ENCODE results near the gene CHL1. TPM values are rescaled to one million over a fixed set of nuclear protein-coding genes. Genes with fewer than 3 reads are reported as not detected.

Gene CHL1
- total RNA-seq, 1 donor from 2014 or later = 1.4 TPM

DNA sequence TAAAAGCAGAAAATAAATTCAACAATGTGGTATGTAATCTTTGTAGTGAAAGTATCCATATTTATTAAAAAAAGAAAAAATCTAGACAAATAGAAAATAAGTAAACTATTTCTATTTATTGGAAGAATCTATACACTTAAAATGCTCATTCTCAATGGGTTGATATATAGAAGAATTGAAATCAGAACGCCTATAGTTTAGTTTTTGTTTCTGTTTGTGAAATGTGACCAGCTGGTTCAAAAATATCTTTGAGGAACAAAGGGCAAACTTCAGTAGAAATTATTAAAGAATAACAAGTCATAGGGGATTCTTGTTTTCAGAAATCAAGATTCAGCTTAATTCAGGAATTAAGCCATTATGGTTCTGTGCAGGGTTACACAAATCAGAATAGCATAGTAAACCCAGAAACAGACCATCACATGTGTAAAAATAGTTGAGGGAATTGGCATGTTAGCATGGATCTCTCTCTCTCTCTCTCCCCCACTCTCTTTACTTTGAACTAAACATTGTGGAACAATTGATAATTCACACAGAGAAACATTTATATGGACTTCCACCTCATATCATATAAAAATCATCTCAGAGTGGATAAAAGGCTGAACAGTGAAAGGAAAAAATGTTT is 134.0 kb downstream of the CHL1 start:
- H3K4me3 Mint-ChIP-seq = no peak overlapping the region
- H3K27me3 Mint-ChIP-seq = no peaks in the 10 kb centered on the region
- TF ChIP-seq, protein P1, sequence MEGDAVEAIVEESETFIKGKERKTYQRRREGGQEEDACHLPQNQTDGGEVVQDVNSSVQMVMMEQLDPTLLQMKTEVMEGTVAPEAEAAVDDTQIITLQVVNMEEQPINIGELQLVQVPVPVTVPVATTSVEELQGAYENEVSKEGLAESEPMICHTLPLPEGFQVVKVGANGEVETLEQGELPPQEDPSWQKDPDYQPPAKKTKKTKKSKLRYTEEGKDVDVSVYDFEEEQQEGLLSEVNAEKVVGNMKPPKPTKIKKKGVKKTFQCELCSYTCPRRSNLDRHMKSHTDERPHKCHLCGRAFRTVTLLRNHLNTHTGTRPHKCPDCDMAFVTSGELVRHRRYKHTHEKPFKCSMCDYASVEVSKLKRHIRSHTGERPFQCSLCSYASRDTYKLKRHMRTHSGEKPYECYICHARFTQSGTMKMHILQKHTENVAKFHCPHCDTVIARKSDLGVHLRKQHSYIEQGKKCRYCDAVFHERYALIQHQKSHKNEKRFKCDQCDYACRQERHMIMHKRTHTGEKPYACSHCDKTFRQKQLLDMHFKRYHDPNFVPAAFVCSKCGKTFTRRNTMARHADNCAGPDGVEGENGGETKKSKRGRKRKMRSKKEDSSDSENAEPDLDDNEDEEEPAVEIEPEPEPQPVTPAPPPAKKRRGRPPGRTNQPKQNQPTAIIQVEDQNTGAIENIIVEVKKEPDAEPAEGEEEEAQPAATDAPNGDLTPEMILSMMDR (conservative IDR thresholded peaks at IDR 0.05) = no peak
- no peaks in the 10 kb centered on the region for H3K36me3 Mint-ChIP-seq
- H3K4me1 Mint-ChIP-seq (ENCODE audit: unreplicated experiment) = no peaks in the 10 kb centered on the region
- no peaks in the 10 kb centered on the region for H3K9me3 Mint-ChIP-seq
- no peak overlapping the region for H3K27ac Mint-ChIP-seq
- no peak for DNase-seq (ENCODE audit: extremely low spot score, unreplicated experiment)

DNA sequence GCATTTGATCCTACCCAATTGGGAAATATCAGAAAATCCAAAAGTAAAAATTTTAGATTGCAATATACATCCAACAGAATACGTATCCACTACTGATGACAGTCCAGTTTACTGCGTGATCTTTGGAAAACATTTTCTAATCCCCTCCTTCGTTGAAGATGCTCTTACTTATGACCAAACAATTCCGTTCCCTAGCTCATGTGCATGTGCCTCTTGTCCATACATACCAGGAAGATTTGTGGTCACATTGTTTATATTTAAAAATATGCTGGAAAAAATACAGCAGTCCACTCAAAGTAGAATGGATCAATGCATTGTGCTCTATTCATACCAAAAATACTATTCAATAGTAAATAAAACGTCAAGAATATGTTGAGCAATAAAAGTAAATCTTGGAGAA is 135.3 kb downstream of the CHL1 start:
- DNase-seq (ENCODE audit: extremely low spot score, unreplicated experiment) = no peak
- Mint-ChIP-seq H3K9me3 (no peaks in the 10 kb centered on the region), H3K4me3 (no peak overlapping the region), H3K27ac (no peak overlapping the region), H3K36me3 (no peaks in the 10 kb centered on the region), H3K27me3 (no peaks in the 10 kb centered on the region), H3K4me1 (ENCODE audit: unreplicated experiment) (no peaks in the 10 kb centered on the region)
- TF ChIP-seq, protein P1 (conservative IDR thresholded peaks at IDR 0.05) = no peak

DNA sequence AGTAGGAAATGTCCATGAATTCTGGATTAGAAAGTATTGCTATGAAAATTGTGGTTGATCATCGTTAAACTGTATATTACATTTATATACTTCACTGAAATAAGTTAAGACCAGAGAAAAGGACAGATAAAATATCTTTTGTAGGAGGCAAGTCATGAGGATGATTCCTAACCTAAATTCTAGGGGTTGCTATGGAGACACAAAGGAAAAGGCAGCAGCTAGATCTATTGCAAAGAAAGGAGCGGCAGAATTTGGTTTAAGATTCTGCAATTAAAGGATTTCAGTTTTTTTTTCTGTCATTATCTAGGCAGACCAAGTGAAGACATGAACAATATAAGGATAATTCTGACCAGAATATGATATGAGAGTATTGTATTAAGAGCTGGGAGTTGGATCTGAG is 136.1 kb downstream of the CHL1 start:
- no peaks in the 10 kb centered on the region for H3K9me3 Mint-ChIP-seq
- TF ChIP-seq, protein P1 (conservative IDR thresholded peaks at IDR 0.05) = no peak
- no peaks in the 10 kb centered on the region for H3K4me1 Mint-ChIP-seq (ENCODE audit: unreplicated experiment)
- no peak for DNase-seq (ENCODE audit: extremely low spot score, unreplicated experiment)
- H3K27me3 Mint-ChIP-seq = no peaks in the 10 kb centered on the region
- H3K27ac Mint-ChIP-seq = no peak overlapping the region
- H3K36me3 Mint-ChIP-seq = no peaks in the 10 kb centered on the region
- H3K4me3 Mint-ChIP-seq = no peak overlapping the region

DNA sequence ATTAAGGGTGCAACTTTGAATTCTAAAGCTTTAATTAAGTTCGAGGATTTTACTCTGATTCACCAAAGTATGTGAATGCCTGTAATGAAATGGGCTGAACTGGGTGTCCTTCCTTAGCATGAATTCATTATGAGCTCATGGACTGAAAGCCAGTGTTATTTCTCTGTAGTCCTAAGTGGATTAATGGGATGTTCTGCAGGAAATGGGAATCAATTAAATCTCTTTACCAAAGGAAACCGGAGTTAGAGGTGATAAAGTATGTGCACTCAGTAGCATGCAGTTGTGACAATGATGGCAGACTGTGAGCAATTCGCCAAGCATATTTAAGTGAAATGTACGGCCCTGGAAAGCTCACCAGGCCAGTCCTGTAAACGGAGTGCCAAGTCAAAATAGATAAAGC is 138.7 kb downstream of the CHL1 start:
- no peak for DNase-seq (ENCODE audit: extremely low spot score, unreplicated experiment)
- Mint-ChIP-seq H3K4me3 (no peak overlapping the region), H3K4me1 (ENCODE audit: unreplicated experiment) (no peaks in the 10 kb centered on the region), H3K9me3 (no peaks in the 10 kb centered on the region), H3K36me3 (no peaks in the 10 kb centered on the region), H3K27me3 (no peaks in the 10 kb centered on the region), H3K27ac (no peak overlapping the region)
- TF ChIP-seq, protein P1 (conservative IDR thresholded peaks at IDR 0.05) = no peak

DNA sequence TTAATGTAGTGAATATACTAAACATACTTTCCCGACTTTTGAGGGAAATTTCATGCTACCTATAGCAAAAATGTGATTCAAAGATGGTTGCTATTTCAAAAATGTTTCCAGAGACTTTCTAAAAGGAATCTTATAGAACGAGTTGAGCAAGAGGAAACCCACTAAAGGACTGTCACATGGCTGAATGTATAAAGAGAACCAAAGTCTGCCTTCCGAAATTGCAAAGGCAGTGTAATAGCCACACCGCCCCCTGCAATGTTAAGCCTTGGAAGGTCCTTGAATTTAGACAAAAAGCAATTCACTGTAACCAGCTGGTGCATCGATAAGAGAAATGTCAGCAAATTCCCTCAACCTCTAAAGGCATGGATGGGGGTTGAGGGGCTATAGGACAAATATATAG is 142.8 kb downstream of the CHL1 start:
- TF ChIP-seq, protein P1 (conservative IDR thresholded peaks at IDR 0.05) = no peak
- Mint-ChIP-seq H3K4me1 (ENCODE audit: unreplicated experiment) (no peaks in the 10 kb centered on the region), H3K36me3 (no peaks in the 10 kb centered on the region), H3K27ac (no peak overlapping the region), H3K9me3 (no peaks in the 10 kb centered on the region), H3K4me3 (no peak overlapping the region), H3K27me3 (peaks cover 3% of the 10 kb centered on the region)
- no peak for DNase-seq (ENCODE audit: extremely low spot score, unreplicated experiment)

DNA sequence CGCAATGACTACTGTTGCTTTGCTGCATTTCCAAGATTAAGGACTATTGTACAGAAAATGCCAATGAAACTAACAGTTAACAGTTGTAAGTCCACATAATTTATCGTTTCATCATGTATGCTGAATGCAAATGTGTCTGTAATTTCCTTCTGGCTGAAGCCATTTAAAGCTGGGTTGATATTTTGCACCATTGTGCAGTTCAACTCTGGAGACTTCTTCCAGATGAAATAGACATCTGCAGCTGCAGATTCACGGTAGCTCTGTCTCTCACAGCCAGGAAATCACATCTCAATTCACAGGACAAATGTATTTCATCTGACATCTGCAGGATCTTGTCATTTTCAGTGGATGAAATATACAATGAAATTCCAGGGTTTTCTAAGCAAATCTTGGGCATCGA is 145.4 kb downstream of the CHL1 start:
- Mint-ChIP-seq H3K9me3 (no peaks in the 10 kb centered on the region), H3K4me1 (ENCODE audit: unreplicated experiment) (no peaks in the 10 kb centered on the region), H3K36me3 (no peaks in the 10 kb centered on the region), H3K27ac (no peak overlapping the region), H3K4me3 (no peak overlapping the region), H3K27me3 (peaks cover 9% of the 10 kb centered on the region)
- TF ChIP-seq, protein P1 (conservative IDR thresholded peaks at IDR 0.05) = no peak
- DNase-seq (ENCODE audit: extremely low spot score, unreplicated experiment) = no peak
